ENCODE data around the gene UQCR10.
"Not testable (repeated sequence)": the region's sequence is repeated elsewhere in the genome, so short reads cannot be mapped to it uniquely, and the experiment has no call there.

Gene UQCR10

GRCh38 chr22:29753808-29754657, 13.1 kb upstream of the UQCR10 start:
- H3K36me3 ChIP-seq (ENCODE audit: control insufficient read depth in 2 of 2, insufficient read depth in 1 of 2, low read length in 2 of 2): peaks cover 0 to 3% of the 10 kb centered on the region in 2 experiments; a peak in 2 of 3 replicates
- no peak overlapping the region for H3K4me3 ChIP-seq (ENCODE audit: low read depth, low read length)
- no peak overlapping the region for H3K27ac ChIP-seq (ENCODE audit: extremely low read depth, low read depth, low read length)
- ChIA-PET POLR2A (interaction anchor here (1.0 kb wide), 1 partner anchor 9 kb away, joined by 3 read pairs; no protein-coding TSS in a partner anchor), CTCF (interaction anchor here (0.6 to 1.0 kb wide), 3 partner anchors 36 to 269 kb away, joined by 3 read pairs; no protein-coding TSS in a partner anchor)
- H3K4me1 ChIP-seq (ENCODE audit: control insufficient read depth, insufficient read depth, low read length): peaks cover 2% of the 10 kb centered on the region; the same call in 1 of the 2 replicates
- H3K9me3 ChIP-seq (ENCODE audit: control insufficient read depth, insufficient read depth, low read depth, low read length): no peaks in the 10 kb centered on the region
- TF ChIP-seq ZNF416 (tag by site-specific recombination; IDR thresholded peaks at IDR 0.05) (no peak), ZNF624 (tag by site-specific recombination; IDR thresholded peaks at IDR 0.05) (no peak), RBAK (tag by site-specific recombination; IDR thresholded peaks at IDR 0.05) (no peak)

- H3K27ac ChIP-seq (ENCODE audit: extremely low read depth, low read depth, low read length); H3K36me3 ChIP-seq (ENCODE audit: control insufficient read depth in 2 of 2, insufficient read depth in 1 of 2, low read length in 2 of 2); H3K4me3 ChIP-seq (ENCODE audit: low read depth, low read length); H3K9me3 ChIP-seq (ENCODE audit: control insufficient read depth, insufficient read depth, low read depth, low read length); H3K4me1 ChIP-seq (ENCODE audit: control insufficient read depth, insufficient read depth, low read length): not testable (repeated sequence)
- ChIA-PET CTCF (interaction anchor here (0.6 to 0.7 kb wide), 2 partner anchors 66 to 119 kb away, joined by 3 to 5 read pairs; no protein-coding TSS in a partner anchor), POLR2A (interaction anchor here (1.0 kb wide), 1 partner anchor 10 kb away, joined by 3 read pairs; no protein-coding TSS in a partner anchor)
These were observed 12.3 kb upstream of the UQCR10 start for GRCh38 chr22:29754658-29755395.

DNA sequence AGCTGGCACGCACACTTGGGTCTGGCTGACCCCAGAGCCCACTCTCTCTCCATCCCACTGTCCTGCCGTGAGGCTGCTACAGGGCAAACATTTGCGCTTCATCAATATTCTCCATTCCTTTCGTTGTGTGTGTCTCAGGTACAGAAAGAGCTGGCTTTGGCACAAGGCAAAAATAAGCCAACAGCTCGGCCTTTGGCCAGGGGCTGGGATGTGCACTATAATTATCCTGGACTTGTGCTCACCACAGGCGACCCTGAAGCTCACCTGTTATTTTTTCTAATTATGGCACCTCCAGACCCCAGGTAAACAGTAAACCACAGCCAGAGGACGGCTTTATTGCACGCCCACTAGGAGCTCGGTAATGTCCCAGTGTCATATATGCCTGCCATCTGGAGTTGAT, 11.3 kb upstream of the UQCR10 start:
- TF ChIP-seq ZNF174 (tag by site-specific recombination; IDR thresholded peaks at IDR 0.05) (no peak), ZNF473 (tag by site-specific recombination; IDR thresholded peaks at IDR 0.05) (no peak), FEZF1 (tag by site-specific recombination; IDR thresholded peaks at IDR 0.05) (no peak), ZBTB17 (tag by site-specific recombination; IDR thresholded peaks at IDR 0.05) (no peak), ZNF426 (tag by site-specific recombination; IDR thresholded peaks at IDR 0.05) (no peak), ZXDB (tag by site-specific recombination; IDR thresholded peaks at IDR 0.05) (no peak), ZNF133 (tag by site-specific recombination; IDR thresholded peaks at IDR 0.05) (no peak), ZNF155 (tag by site-specific recombination; IDR thresholded peaks at IDR 0.05) (no peak), ZNF830 (tag by site-specific recombination; IDR thresholded peaks at IDR 0.05; ENCODE audit: low read depth) (no peak), ZNF16 (tag by site-specific recombination; IDR thresholded peaks at IDR 0.05; ENCODE audit: low read depth) (no peak), ZSCAN16 (tag by site-specific recombination; IDR thresholded peaks at IDR 0.05) (no peak)
- TF ChIP-seq, protein P1, sequence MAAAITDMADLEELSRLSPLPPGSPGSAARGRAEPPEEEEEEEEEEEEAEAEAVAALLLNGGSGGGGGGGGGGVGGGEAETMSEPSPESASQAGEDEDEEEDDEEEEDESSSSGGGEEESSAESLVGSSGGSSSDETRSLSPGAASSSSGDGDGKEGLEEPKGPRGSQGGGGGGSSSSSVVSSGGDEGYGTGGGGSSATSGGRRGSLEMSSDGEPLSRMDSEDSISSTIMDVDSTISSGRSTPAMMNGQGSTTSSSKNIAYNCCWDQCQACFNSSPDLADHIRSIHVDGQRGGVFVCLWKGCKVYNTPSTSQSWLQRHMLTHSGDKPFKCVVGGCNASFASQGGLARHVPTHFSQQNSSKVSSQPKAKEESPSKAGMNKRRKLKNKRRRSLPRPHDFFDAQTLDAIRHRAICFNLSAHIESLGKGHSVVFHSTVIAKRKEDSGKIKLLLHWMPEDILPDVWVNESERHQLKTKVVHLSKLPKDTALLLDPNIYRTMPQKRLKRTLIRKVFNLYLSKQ (tag by site-specific recombination; IDR thresholded peaks at IDR 0.05; ENCODE audit: borderline replicate concordance): no peak
- TF ChIP-seq, protein P2, sequence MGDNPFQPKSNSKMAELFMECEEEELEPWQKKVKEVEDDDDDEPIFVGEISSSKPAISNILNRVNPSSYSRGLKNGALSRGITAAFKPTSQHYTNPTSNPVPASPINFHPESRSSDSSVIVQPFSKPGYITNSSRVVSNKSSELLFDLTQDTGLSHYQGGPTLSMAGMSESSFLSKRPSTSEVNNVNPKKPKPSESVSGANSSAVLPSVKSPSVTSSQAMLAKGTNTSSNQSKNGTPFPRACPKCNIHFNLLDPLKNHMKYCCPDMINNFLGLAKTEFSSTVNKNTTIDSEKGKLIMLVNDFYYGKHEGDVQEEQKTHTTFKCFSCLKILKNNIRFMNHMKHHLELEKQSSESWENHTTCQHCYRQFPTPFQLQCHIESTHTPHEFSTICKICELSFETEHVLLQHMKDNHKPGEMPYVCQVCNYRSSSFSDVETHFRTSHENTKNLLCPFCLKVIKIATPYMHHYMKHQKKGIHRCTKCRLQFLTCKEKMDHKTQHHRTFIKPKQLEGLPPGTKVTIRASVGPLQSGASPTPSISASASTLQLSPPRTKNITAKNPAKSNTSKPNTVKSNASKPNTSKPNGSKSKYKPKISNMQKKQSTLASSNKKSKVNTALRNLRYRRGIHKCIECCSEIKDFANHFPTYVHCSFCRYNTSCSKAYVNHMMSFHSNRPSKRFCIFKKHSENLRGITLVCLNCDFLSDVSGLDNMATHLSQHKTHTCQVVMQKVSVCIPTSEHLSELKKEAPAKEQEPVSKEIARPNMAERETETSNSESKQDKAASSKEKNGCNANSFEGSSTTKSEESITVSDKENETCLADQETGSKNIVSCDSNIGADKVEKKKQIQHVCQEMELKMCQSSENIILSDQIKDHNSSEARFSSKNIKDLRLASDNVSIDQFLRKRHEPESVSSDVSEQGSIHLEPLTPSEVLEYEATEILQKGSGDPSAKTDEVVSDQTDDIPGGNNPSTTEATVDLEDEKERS (tag by site-specific recombination; IDR thresholded peaks at IDR 0.05): no peak
- H3K4me3 ChIP-seq (ENCODE audit: low read depth, low read length): no peak overlapping the region
- ChIA-PET POLR2A (interaction anchor here (1.6 kb wide), 1 partner anchor 10 kb away, joined by 5 read pairs; the partner anchor contains the start of gene ZMAT5), CTCF (interaction anchor here (0.7 kb wide), 1 partner anchor 120 kb away, joined by 5 read pairs; no protein-coding TSS in a partner anchor)
- no peak overlapping the region for H3K27ac ChIP-seq (ENCODE audit: extremely low read depth, low read depth, low read length)
- H3K36me3 ChIP-seq (ENCODE audit: control insufficient read depth in 2 of 2, insufficient read depth in 1 of 2, low read length in 2 of 2): no peaks in the 10 kb centered on the region; a peak in 1 of 3 replicates
- peaks cover 2% of the 10 kb centered on the region; the same call in 1 of the 2 replicates for H3K4me1 ChIP-seq (ENCODE audit: control insufficient read depth, insufficient read depth, low read length)
- H3K9me3 ChIP-seq (ENCODE audit: control insufficient read depth, insufficient read depth, low read depth, low read length): no peaks in the 10 kb centered on the region

Data from HEK293 (cell line).